ENCODE results near the gene LYPD6B. TPM values are rescaled to one million over a fixed set of nuclear protein-coding genes. Genes with fewer than 3 reads are reported as not detected.

Gene LYPD6B
- polyA plus RNA-seq, 1 experiment: 0.26 TPM

DNA sequence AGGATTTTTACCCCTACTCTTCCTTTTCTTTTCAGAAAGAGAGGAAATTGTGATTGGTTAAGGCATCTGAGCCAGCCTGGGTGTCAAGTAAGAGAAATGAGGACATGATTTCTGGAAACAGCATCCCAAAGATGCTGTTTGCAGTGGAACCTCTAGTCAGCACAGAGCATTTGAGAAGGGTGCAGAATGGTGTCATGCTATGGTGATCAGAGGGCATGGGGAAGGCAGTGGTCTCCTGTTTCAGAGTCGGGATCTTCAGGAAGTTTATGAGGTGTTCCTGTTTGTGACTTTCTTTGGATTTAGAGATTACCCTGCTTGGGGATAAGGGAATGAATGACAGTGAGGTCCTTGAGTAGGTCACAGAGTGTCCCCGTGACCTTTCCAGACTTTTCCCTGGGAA, 117.5 kb downstream of the LYPD6B start:
- Histone ChIP-seq H3K9me3 (ENCODE audit: control insufficient read depth, insufficient read depth, low read length) (no peaks in the 10 kb centered on the region), H3K27ac (ENCODE audit: low read depth, low read length) (no peak overlapping the region), H3K27me3 (ENCODE audit: control insufficient read depth, insufficient read depth, low read length) (no peaks in the 10 kb centered on the region), H3K4me3 (ENCODE audit: low read depth, low read length) (no peak overlapping the region)
- ChIA-PET CTCF (no interaction called here), POLR2A (no interaction called here)
- TF ChIP-seq, protein P1, sequence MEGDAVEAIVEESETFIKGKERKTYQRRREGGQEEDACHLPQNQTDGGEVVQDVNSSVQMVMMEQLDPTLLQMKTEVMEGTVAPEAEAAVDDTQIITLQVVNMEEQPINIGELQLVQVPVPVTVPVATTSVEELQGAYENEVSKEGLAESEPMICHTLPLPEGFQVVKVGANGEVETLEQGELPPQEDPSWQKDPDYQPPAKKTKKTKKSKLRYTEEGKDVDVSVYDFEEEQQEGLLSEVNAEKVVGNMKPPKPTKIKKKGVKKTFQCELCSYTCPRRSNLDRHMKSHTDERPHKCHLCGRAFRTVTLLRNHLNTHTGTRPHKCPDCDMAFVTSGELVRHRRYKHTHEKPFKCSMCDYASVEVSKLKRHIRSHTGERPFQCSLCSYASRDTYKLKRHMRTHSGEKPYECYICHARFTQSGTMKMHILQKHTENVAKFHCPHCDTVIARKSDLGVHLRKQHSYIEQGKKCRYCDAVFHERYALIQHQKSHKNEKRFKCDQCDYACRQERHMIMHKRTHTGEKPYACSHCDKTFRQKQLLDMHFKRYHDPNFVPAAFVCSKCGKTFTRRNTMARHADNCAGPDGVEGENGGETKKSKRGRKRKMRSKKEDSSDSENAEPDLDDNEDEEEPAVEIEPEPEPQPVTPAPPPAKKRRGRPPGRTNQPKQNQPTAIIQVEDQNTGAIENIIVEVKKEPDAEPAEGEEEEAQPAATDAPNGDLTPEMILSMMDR (IDR thresholded peaks at IDR 0.05; ENCODE audit: low read depth, low read length): no peak
- no peak for DNase-seq (ENCODE audit: low read depth, low spot score)

DNA sequence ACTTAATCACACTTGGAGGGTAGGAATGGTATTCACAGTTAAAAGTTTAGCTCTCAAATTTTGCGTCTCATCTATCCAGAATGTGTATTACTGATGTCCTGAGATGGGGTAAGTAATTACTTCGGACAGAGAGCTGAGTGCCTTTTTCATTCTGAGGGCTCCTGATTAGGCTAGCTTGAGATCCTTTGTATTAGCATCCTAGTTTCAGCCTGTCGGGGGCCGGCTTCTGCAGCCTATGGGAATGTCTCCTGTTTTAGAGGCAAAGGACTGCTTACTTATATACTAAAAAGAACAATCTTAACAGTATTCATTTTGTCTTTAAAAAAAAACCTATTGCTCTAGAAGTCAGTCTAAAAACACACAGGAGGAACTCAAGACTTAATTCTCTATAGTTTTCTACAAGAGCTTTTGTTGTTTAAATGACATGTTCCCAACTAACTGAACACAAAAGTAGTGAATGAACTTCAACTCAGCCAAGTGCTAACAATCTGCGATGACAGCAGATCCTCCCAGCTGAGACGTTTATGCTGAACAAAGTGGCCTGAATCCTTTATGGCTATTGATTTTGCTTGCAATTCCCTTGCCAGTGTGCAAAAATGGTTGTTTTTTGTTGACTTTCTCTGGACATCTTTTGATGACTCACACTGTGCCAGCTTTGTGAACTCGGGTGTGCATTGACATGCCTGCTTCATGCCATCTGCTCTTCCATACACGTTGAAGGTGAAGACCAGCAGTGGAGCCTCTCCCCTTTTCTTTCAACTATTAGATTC, 118.7 kb downstream of the LYPD6B start:
- no peak overlapping the region for H3K27ac ChIP-seq (ENCODE audit: low read depth, low read length)
- no peak overlapping the region for H3K4me3 ChIP-seq (ENCODE audit: low read depth, low read length)
- no peaks in the 10 kb centered on the region for H3K9me3 ChIP-seq (ENCODE audit: control insufficient read depth, insufficient read depth, low read length)
- H3K27me3 ChIP-seq (ENCODE audit: control insufficient read depth, insufficient read depth, low read length): no peaks in the 10 kb centered on the region
- POLR2A ChIA-PET: no interaction called here
- no peak for DNase-seq (ENCODE audit: low read depth, low spot score)
- CTCF ChIA-PET: no interaction called here
- TF ChIP-seq, protein P1 (IDR thresholded peaks at IDR 0.05; ENCODE audit: low read depth, low read length): no peak

DNA sequence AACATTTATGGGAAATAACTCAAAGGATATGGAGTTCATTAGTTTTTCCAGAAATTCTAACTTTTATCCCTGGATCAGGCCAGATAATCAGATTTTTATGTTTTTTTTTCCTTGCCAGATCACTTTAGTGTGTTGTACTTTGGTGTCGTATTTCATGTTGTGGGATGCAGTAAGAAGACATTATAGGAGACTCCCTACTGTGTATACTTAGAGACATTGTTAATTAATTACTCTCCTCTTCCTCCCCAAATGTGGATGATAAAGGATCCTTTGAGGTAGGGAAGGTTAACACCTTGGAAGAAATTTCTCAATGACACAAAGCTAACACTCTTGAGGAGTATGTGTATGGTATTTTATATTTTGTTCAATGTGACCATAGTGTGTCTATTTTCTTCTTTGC, 120.5 kb downstream of the LYPD6B start:
- no peak for DNase-seq (ENCODE audit: low read depth, low spot score)
- H3K27ac ChIP-seq (ENCODE audit: low read depth, low read length): no peak overlapping the region
- H3K4me3 ChIP-seq (ENCODE audit: low read depth, low read length): no peak overlapping the region
- POLR2A ChIA-PET: no interaction called here
- no peaks in the 10 kb centered on the region for H3K9me3 ChIP-seq (ENCODE audit: control insufficient read depth, insufficient read depth, low read length)
- TF ChIP-seq, protein P1 (IDR thresholded peaks at IDR 0.05; ENCODE audit: low read depth, low read length): no peak
- H3K27me3 ChIP-seq (ENCODE audit: control insufficient read depth, insufficient read depth, low read length): no peaks in the 10 kb centered on the region
- CTCF ChIA-PET: no interaction called here

GRCh38 chr2:149160195-149160594, 121.7 kb downstream of the LYPD6B start:
- POLR2A ChIA-PET: no interaction called here
- no peak for DNase-seq (ENCODE audit: low read depth, low spot score)
- Histone ChIP-seq H3K9me3 (ENCODE audit: control insufficient read depth, insufficient read depth, low read length) (no peaks in the 10 kb centered on the region), H3K4me3 (ENCODE audit: low read depth, low read length) (no peak overlapping the region), H3K27ac (ENCODE audit: low read depth, low read length) (no peak overlapping the region), H3K27me3 (ENCODE audit: control insufficient read depth, insufficient read depth, low read length) (no peaks in the 10 kb centered on the region)
- CTCF ChIA-PET: no interaction called here
- TF ChIP-seq, protein P1 (IDR thresholded peaks at IDR 0.05; ENCODE audit: low read depth, low read length): no peak

DNA sequence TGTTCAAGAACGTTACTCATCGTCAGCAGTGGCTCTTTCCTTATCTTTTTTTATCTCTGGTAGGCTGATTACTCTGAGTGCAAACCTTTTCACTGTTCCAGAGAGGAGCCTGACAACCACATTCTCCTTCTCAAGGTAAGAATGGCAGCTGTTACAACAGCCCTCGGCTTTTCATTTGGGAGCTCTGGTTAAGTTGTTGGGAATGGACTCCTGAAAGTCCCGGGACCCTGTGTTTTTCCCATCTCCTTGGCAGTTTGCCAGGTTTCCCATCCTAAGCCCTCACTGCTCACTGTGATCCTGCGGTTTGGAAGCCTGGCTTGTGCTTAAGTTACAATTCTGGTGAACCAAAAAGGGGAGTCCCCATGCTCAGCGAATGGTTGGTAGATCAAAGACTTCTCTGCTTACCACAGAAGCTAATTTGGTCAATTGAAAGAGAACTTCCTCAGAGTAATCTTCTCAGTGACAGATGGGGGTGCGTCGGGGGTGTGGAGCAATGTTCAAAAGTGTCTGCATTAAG, 122.3 kb downstream of the LYPD6B start:
- POLR2A ChIA-PET: no interaction called here
- TF ChIP-seq, protein P1 (IDR thresholded peaks at IDR 0.05; ENCODE audit: low read depth, low read length): no peak

More for the DNA sequence above, 122.3 kb downstream of the LYPD6B start:
- no peaks in the 10 kb centered on the region for H3K27me3 ChIP-seq (ENCODE audit: control insufficient read depth, insufficient read depth, low read length)
- CTCF ChIA-PET: no interaction called here
- H3K4me3 ChIP-seq (ENCODE audit: low read depth, low read length): no peak overlapping the region
- no peaks in the 10 kb centered on the region for H3K9me3 ChIP-seq (ENCODE audit: control insufficient read depth, insufficient read depth, low read length)
- no peak overlapping the region for H3K27ac ChIP-seq (ENCODE audit: low read depth, low read length)
- DNase-seq (ENCODE audit: low read depth, low spot score): no peak

Measured in AG04450 (cell line).